Renal pelvis (tissue), 4 donors: ENCODE data around the gene SPACA7. TPM values are rescaled to one million over a fixed set of nuclear protein-coding genes. Genes with fewer than 3 reads are reported as not detected.

Experiments
- DNase-seq: peaks from one replicate; pipeline ENCODE4 v3.0.0-alpha.2; 2013
- polyA plus RNA-seq, 3 donors: library from polyadenylated mRNA; unstranded; fragments of 120-200 nt; gene quantifications; one replicate each; pipeline ENCODE4 v1.2.1, GENCODE V29; 2013; ENCODE audit not compliant: insufficient read length in 3 of 3

SPACA7 gene
- polyA plus RNA-seq, 3 donors = not detected

DNA sequence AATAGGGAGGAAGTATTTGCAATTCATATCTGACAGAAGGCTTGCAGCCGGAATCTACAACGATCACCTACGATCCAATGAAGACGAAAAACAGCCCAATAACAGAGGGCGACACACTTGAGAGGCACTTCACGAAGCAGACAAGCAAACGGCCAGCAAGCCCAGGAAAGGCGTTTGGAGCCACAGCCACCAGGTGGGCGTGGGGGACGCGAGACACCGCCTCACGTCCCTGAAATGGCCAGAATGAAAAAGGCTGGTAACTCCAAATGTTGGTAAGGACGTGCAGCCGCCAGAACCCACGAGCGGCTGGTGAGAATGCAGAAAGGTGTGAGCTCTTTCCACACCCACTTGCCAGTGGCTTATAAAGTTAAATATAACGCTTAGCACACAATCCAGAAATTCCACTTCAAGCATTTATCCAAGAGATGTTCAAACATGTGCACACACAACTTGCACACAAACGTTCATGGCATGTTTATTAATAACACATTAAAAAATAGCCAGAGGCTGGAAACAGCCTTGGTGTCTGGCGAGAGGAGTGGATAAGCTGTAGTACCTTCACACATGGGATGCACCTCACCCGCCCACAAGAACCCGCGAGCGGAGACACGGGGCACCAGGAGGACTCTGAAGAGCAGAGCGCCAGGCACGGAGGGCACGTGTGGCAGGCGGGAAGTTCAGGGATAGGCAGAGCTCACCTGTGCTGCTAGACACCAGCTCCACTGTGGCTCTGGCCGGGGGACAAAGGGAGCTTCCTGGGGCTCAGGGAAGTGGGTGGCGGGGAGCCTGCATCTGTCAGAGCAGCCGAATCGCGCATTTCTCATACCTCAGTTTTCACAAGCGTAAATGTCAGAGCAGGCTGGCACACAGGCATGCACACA, 89.3 kb downstream of the SPACA7 start:
- DNase-seq = no peak

DNA sequence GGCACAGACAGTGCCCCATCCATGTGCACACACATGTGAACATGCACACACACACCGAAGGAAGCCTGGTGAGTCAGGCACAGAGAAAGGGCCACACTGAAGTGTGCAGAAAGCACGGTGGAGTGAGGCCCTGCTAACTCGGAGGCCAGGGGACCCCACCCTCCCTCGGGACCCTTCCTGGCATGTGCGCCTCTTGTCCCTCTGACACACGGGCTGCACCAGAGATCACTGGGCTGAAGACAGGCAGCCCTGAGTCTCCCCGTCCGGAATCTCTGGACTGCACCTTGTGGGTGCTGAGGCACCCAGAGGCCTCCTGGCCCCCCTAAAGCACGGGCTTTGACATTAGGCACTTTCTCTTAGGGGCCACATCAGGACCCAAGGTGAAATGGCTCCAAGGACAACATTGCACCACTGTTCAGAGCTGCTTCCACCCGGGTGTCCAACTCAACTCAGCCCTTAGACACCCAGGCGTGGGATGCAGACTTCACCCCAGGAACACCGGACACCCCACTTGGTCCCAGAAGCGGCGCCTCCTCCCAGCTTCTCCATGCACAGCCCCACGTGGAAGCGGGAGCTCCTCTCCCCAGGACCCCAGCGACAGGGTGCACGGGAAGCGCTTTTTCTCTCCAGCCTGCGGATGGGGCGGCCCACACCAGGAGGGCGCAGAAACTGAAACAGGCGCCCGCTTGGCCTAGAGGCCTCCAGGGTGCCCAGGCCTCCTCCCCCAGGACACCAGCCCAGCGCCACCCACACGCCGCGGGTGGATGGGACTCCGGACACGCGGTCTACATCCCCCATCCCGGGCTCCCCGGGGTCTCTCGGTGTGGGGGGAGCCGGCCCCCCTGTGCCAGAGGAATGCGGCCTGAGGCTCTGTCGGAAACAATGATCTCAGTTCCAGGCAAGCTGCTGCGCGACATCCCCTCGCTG, 90.2 kb downstream of the SPACA7 start:
- DNase-seq = no peak

DNA sequence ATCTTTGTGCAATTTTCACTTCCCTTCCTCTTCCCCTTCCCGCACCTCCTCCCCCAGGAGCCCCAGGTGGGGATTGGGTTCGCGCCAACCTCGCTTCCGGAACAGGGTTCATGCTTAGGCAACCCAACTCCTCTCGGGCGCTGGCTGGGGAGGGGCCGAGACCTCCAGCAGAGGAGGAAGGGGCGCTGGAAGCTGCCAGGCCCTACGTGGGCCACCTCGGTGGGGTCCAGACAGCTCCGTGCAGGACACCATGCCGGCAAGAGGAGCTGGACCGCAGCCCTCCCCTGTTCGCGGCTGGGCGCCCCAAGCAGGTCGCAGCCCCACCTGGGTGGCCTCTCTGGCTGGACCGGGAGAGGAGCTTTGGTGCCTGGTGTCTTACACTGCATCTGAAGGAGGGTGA, 91.1 kb downstream of the SPACA7 start:
- no peak for DNase-seq

DNA sequence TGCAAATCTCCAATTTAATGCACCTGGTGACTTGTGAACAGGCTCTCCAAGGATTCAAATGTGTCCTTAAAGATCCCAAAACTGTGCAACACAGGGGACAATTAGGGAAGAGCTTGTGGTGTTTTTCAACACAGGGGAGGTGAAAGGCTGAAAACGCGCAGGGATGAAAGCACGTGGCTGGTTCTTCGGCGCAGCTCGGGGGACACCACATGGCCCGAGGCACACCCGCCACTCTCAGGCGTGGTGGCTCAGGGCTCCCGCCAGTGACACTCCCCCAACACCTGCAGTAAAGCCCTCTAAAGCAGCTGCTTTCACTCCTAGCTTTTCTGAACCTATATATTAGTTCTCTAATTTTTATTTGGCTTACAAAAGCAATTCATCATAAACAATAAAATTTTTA, 91.9 kb downstream of the SPACA7 start:
- no peak for DNase-seq

DNA sequence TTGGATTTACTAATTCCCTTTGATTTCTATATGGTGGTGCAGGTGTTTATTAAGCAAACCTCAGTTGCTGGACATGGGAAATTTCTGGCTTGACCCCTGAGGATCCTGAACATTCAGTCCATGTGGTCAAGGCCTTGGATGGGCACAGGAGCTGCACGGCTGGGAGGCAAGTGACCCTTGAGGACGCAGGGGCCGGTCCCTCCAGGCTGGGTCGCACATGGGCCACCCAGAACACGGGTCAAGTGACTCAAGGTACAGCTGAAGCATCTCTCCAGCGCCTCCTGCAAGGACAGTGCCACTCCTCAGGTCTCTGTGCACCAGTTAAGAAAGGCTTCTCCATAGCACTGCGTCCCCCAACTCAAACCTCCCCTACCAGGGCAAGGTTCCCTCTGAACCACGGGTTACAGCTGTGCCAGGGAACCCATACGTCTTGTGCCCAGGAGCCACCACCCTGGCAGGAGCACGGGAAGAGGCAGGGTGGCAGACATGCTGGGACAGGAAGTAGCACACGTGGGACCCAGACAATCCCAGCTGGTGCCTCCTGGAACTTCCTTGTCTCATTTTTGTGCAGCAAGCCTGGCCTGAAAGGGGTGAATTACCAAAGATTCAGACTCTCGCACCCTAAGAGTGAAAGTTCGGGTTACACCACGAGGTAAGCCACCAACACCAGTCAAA, 93.1 kb downstream of the SPACA7 start:
- DNase-seq = no peak

DNA sequence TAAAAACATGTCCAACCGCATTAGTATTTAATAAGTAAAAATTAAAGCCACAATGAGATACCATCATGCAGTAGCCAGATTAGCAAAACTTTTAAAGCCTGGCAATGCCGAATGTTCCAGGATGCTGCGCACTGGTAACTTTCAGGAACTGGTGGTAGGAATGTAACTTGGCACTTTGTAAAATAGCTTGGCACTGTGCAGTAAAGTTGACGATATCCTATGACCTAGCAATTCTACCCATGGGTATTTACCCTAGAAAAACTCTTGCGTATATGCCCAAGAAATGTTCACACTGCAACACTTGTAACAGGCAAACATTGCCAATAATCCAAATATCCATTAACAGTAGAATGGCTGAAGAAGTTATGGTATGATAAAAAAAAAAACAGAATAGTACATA, 97.7 kb downstream of the SPACA7 start:
- DNase-seq = no peak

DNA sequence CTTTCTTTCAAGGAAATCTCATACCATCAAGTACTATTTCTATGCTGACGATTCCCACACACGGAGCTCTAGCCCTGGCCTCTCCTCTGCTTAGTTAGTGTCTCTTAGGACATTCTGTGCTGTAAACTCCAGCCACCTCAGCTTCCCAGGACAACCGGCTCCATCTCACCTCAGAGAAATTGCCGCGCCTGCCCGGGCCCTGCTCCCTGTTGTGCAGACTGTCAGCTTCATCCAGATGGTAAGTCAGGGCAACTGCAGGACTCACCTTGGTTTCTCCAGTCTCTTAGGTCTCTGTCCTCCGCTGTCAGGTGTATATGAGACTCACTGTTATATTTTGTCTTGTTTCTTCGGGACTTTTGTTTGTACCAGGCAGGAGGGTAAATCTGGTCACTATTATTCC, 98.7 kb downstream of the SPACA7 start:
- DNase-seq = no peak

DNA sequence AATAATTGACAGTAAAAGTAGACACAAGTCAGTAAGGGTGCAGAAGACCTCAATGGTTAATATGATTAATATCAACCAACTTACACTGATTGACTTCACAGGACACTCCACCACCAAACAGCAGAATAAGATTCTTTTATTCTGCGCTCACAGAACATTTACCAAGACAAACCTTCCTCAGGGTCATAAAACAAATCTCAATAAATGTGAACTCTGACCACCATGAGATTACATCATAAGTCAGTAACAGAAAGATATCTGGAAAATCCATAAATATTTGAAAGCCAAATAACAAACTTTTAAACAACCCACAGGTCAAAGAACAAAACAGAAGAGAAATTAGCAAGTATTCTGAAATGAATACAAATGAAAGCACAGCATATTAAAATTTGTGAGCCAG, 99.7 kb downstream of the SPACA7 start:
- DNase-seq = no peak

DNA sequence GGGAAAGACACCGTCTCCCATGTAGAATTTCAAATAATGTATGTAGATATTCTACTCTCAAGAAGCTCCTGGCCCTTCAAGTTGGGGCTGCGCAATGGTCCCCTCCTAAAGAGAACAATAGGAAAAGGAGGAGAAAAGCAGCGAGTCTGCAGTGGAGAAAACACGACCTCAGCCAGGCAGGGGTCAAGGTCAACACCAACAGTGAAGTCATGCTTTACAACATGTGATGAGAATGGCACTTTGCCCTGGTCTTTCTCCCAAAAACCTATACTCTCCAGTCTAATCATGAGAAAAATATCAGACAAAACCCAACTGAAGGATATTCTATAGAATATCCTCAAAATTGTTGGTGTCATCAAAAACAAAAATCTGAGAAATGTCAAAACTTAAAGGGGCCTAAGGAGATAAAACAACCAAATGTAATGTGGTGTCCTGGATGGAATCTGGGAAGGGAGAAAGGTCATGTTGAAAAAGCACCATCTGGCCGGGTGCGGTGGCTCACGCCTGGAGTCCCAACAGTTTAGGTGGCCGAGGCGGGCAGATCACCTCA, 101.0 kb downstream of the SPACA7 start:
- no peak for DNase-seq

DNA sequence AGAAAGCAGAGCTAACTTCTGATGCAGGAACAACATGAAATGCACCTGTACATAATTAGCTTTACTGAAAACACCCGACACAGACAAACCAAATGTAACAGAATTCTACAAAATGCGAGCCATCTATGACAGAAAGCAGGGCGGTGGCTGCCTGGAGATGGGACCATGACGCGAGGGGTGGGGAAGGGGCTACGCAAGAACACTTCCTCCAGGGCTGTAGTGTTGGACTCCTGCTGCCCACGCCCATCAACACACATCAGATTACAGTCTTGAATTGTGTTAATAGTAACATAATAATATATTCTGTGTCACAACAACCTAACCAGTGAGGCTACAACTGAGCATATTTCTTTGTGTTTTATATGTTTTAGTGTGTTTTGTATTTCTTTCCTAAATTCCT, 103.2 kb downstream of the SPACA7 start:
- no peak for DNase-seq

DNA sequence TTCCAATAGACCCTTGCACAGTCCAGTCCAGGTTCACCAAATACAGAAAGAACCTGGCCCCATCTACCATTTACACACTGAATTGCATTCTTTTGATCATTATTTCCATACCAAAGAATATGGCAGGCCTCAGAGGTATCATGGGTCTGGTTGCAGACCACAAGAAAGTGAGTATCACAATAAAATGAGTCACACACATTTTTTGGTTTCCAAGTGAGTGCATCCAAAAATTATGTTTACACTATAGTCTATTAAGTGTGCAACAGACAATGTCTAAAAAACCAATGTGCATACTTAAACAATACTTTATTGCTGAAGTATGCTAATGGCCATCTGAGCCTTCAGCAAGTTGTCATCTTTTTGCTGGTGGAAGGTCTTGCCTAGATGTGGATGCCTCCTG, 105.3 kb downstream of the SPACA7 start:
- no peak for DNase-seq

DNA sequence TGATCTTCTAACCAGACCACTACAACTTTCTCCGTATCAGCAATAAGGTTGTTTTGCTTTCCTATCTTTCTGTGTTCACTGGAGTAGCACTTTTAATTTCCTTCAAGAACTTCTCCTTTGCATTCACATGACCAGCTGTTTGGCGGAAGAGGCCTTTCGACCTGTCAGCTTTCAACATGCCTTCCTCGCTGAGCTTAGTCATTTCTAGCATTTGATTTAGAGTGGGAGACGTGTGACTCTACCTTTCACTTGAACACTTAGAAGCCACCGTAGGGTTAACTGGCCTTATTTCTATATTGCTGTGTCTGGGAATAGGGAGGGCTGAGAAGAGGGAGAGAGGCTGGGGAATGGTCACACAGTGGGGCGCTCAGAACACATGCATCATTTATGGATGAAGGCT, 107.1 kb downstream of the SPACA7 start:
- no peak for DNase-seq

Other genes starting within 250 kb of the SPACA7 start
- gene TUBGCP3, start 211.8 kb downstream of the SPACA7 start, polyA plus RNA-seq = 10 to 100 TPM; 27.8 to 40.6 (median 36.0) TPM